ENCODE results near the gene TBKBP1.
A peak's percentile ranks its signal among the peaks of the same experiment; 100 is the strongest.
"Not testable (repeated sequence)": the region's sequence is repeated elsewhere in the genome, so short reads cannot be mapped to it uniquely, and the experiment has no call there.

TBKBP1 gene

DNA sequence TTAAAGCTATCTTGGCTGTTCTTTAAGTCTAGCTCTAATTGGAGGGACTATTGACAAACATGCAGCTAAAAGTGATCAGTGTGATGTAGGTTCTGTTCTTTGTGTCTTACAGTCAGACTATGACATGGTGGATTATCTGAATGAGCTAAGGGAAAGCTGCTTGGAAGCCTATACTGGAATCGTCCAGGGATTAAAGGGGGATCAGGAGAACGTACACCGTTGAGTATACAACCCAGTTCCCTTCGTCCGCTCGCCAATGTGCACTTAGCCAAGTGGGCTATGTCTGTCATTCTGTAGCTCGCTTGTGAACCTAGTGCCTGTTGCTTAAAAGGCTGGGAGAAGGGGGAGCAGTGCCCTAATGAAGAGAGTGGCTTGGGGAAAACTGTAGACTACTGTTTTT lies 15.8 kb upstream of the TBKBP1 start:
- TF ChIP-seq EZH2 (IDR thresholded peaks at IDR 0.05; ENCODE audit: borderline replicate concordance, low read depth, low read length, severe bottlenecking): no peak
- TF ChIP-seq, protein P1, sequence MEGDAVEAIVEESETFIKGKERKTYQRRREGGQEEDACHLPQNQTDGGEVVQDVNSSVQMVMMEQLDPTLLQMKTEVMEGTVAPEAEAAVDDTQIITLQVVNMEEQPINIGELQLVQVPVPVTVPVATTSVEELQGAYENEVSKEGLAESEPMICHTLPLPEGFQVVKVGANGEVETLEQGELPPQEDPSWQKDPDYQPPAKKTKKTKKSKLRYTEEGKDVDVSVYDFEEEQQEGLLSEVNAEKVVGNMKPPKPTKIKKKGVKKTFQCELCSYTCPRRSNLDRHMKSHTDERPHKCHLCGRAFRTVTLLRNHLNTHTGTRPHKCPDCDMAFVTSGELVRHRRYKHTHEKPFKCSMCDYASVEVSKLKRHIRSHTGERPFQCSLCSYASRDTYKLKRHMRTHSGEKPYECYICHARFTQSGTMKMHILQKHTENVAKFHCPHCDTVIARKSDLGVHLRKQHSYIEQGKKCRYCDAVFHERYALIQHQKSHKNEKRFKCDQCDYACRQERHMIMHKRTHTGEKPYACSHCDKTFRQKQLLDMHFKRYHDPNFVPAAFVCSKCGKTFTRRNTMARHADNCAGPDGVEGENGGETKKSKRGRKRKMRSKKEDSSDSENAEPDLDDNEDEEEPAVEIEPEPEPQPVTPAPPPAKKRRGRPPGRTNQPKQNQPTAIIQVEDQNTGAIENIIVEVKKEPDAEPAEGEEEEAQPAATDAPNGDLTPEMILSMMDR (IDR thresholded peaks at IDR 0.05; ENCODE audit: borderline replicate concordance, extremely low read depth, low read length, poor library complexity, severe bottlenecking): no peak
- H3K79me2 ChIP-seq (ENCODE audit: insufficient read depth, low read length): peaks cover 17% of the 10 kb centered on the region
- DNase-seq (no peak), ATAC-seq (ENCODE audit: insufficient read depth, low read depth) (no peak)
- H3K27me3 ChIP-seq (ENCODE audit: insufficient read depth, low read length, poor library complexity): no peaks in the 10 kb centered on the region
- no peak overlapping the region for H3K4me3 ChIP-seq (ENCODE audit: low read depth in 1 of 2, low read length in 2 of 2)
- no peaks in the 10 kb centered on the region for H3K4me1 ChIP-seq (ENCODE audit: insufficient read depth, low read length)
- no peaks in the 10 kb centered on the region for H3K9me3 ChIP-seq (ENCODE audit: insufficient read depth, low read length, severe bottlenecking)
- H2AFZ ChIP-seq (ENCODE audit: low read depth, low read length): no peak overlapping the region
- H4K20me1 ChIP-seq (ENCODE audit: insufficient read depth, low read length): peaks cover 53% of the 10 kb centered on the region
- no peak overlapping the region for H3K27ac ChIP-seq (ENCODE audit: low read length)
- no peak overlapping the region for H3K4me2 ChIP-seq (ENCODE audit: insufficient read depth, low read length)
- peaks cover 98% of the 10 kb centered on the region for H3K36me3 ChIP-seq (ENCODE audit: insufficient read depth, low read length)
- H3K9ac ChIP-seq (ENCODE audit: low read depth, low read length): no peak overlapping the region

DNA sequence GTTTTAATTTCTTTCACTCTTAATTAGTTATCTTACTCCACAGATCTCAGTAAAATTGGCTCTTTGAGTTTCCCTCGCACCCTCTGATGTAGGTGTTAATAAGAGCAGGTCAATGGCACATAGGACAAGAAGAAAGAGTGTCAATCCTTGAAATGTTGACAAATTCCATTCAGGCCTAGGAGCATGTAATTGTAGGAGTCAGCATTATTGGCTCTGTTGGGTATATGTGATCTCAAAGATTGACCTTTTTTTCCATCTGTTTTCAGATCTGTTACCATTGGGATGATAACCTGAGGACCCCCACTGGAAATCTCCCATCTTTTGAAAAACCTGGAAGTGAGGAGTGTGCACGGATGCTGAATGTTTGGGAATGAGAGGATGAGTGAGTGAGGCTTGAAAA lies 11.8 kb upstream of the TBKBP1 start:
- no peak overlapping the region for H3K27ac ChIP-seq (ENCODE audit: low read length)
- H3K36me3 ChIP-seq (ENCODE audit: insufficient read depth, low read length): peaks cover 87% of the 10 kb centered on the region

DNA sequence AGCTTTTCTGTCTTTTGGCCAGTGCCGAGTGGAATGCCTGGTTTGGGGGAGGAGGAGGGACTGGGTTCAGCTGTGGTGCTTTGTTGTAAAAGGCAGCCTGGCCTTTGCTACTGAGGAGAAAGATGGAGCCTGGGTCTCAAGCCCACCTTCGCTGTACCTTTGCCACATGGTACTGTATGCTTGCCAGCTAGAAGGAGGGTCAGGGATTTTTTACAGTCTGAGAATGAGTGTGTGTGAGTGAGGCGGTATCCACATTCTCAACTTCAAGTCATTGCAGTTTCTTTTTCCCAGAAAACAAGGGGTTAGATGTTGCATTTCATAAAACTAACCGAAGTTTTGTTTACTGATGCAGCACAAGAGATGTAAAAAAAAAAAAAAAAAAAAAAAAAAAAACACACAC lies 11.2 kb upstream of the TBKBP1 start:
- not testable (repeated sequence) for H2AFZ ChIP-seq (ENCODE audit: low read depth, low read length); H3K4me2 ChIP-seq (ENCODE audit: insufficient read depth, low read length); DNase-seq; H3K79me2 ChIP-seq (ENCODE audit: insufficient read depth, low read length); ATAC-seq (ENCODE audit: insufficient read depth, low read depth); H3K9ac ChIP-seq (ENCODE audit: low read depth, low read length); H3K27ac ChIP-seq (ENCODE audit: low read length); H3K27me3 ChIP-seq (ENCODE audit: insufficient read depth, low read length, poor library complexity); H3K9me3 ChIP-seq (ENCODE audit: insufficient read depth, low read length, severe bottlenecking); H3K4me3 ChIP-seq (ENCODE audit: low read depth in 1 of 2, low read length in 2 of 2); H3K4me1 ChIP-seq (ENCODE audit: insufficient read depth, low read length)
- H4K20me1 ChIP-seq (ENCODE audit: insufficient read depth, low read length): peaks cover 41% of the 10 kb centered on the region; the same call in 1 of the 2 replicates
- H3K36me3 ChIP-seq (ENCODE audit: insufficient read depth, low read length): peaks cover 81% of the 10 kb centered on the region

More for the DNA sequence above, 11.8 kb upstream of the TBKBP1 start:
- ATAC-seq (ENCODE audit: insufficient read depth, low read depth): no peak
- Histone ChIP-seq H3K4me2 (ENCODE audit: insufficient read depth, low read length) (no peak overlapping the region), H3K9me3 (ENCODE audit: insufficient read depth, low read length, severe bottlenecking) (no peaks in the 10 kb centered on the region), H3K4me1 (ENCODE audit: insufficient read depth, low read length) (no peaks in the 10 kb centered on the region), H4K20me1 (ENCODE audit: insufficient read depth, low read length) (peaks cover 40% of the 10 kb centered on the region; the same call in 1 of the 2 replicates), H3K4me3 (ENCODE audit: low read depth in 1 of 2, low read length in 2 of 2) (no peak overlapping the region), H3K79me2 (ENCODE audit: insufficient read depth, low read length) (no peaks in the 10 kb centered on the region), H3K27me3 (ENCODE audit: insufficient read depth, low read length, poor library complexity) (no peaks in the 10 kb centered on the region), H2AFZ (ENCODE audit: low read depth, low read length) (no peak overlapping the region), H3K9ac (ENCODE audit: low read depth, low read length) (no peak overlapping the region)
- TF ChIP-seq, protein P1 (IDR thresholded peaks at IDR 0.05; ENCODE audit: borderline replicate concordance, extremely low read depth, low read length, poor library complexity, severe bottlenecking): no peak
- no peak for TF ChIP-seq EZH2 (IDR thresholded peaks at IDR 0.05; ENCODE audit: borderline replicate concordance, low read depth, low read length, severe bottlenecking)
- DNase-seq: no peak

DNA sequence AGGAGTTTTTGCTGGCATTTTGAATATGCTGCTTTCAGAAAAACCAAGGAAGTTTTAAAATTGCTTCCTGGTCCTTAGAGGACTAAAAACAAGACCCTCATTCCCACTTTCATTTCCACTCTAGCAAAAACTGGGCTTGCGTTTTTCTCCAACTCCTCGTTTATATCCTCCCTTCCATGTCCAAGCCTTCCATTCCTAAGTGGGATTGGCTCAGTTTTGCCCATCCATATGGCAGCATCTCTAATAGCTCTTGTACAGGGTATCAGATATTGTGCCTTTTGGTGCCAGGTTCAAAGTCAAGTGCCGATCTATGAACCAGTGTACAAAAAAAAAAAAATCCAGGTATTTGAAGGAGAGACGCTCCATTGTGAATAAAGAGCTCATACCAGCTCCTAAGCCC lies 9.9 kb upstream of the TBKBP1 start:
- peaks cover 68% of the 10 kb centered on the region for H3K36me3 ChIP-seq (ENCODE audit: insufficient read depth, low read length)
- no peak overlapping the region for H3K9ac ChIP-seq (ENCODE audit: low read depth, low read length)
- H3K27ac ChIP-seq (ENCODE audit: low read length): no peak overlapping the region
- no peak for TF ChIP-seq EZH2 (IDR thresholded peaks at IDR 0.05; ENCODE audit: borderline replicate concordance, low read depth, low read length, severe bottlenecking)
- TF ChIP-seq, protein P1 (IDR thresholded peaks at IDR 0.05; ENCODE audit: borderline replicate concordance, extremely low read depth, low read length, poor library complexity, severe bottlenecking): no peak
- ATAC-seq (ENCODE audit: insufficient read depth, low read depth) (peak; percentile 12; the same call in 1 of the 3 replicates), DNase-seq (no peak)
- no peak overlapping the region for H3K4me3 ChIP-seq (ENCODE audit: low read depth in 1 of 2, low read length in 2 of 2)
- H3K9me3 ChIP-seq (ENCODE audit: insufficient read depth, low read length, severe bottlenecking): no peaks in the 10 kb centered on the region
- no peaks in the 10 kb centered on the region for H3K79me2 ChIP-seq (ENCODE audit: insufficient read depth, low read length)
- no peaks in the 10 kb centered on the region for H3K4me1 ChIP-seq (ENCODE audit: insufficient read depth, low read length)
- no peaks in the 10 kb centered on the region for H3K27me3 ChIP-seq (ENCODE audit: insufficient read depth, low read length, poor library complexity)
- no peak overlapping the region for H2AFZ ChIP-seq (ENCODE audit: low read depth, low read length)
- H3K4me2 ChIP-seq (ENCODE audit: insufficient read depth, low read length): no peak overlapping the region
- H4K20me1 ChIP-seq (ENCODE audit: insufficient read depth, low read length): peaks cover 34% of the 10 kb centered on the region; the same call in 1 of the 2 replicates
